Brain microvascular endothelial cell (primary cell): Measurements from ENCODE around the gene CCDC121.
"Not testable (repeated sequence)": the region's sequence is repeated elsewhere in the genome, so short reads cannot be mapped to it uniquely, and the experiment has no call there.

Experiments
- DNase-seq: peaks from one replicate; pipeline ENCODE4 v3.0.0-alpha.2; 2020
- H3K27ac ChIP-seq: fragments of 250-450 bp; sonication (Bioruptor Pico); 2 replicates; pipeline ENCODE4 v1.5.1; 2020; ENCODE audit warnings: mild to moderate bottlenecking, moderate library complexity
- H3K27me3 ChIP-seq: fragments of 250-450 bp; sonication (Bioruptor Pico); replicated peaks from 2 replicates; pipeline ENCODE4 v1.5.1; 2020; ENCODE audit warnings: mild to moderate bottlenecking
- H3K36me3 ChIP-seq: fragments of 250-450 bp; sonication (Bioruptor Pico); replicated peaks from 2 replicates; pipeline ENCODE4 v1.5.1; 2020; ENCODE audit warnings: mild to moderate bottlenecking
- H3K4me3 ChIP-seq: 2 replicates; pipeline ENCODE4 v1.5.1; 2011; ENCODE audit warnings: low read depth, mild to moderate bottlenecking, control low read depth, low read length, moderate library complexity
- in situ Hi-C: cut with HindIII; loops from 2 replicates; pipeline ENCODE4 v1.10.0; 2017; ENCODE audit warnings: low sequenced_read_pairs, low pct_ligation_motif_present
- TF ChIP-seq, protein P1 (sequence below): IDR thresholded peaks from 2 replicates; pipeline ENCODE4 v1.5.1; 2011; ENCODE audit warnings: low read depth, mild to moderate bottlenecking, moderate library complexity, low read length, control low read depth, inconsistent platforms; ENCODE audit errors: missing control alignments

The CCDC121 gene

DNA sequence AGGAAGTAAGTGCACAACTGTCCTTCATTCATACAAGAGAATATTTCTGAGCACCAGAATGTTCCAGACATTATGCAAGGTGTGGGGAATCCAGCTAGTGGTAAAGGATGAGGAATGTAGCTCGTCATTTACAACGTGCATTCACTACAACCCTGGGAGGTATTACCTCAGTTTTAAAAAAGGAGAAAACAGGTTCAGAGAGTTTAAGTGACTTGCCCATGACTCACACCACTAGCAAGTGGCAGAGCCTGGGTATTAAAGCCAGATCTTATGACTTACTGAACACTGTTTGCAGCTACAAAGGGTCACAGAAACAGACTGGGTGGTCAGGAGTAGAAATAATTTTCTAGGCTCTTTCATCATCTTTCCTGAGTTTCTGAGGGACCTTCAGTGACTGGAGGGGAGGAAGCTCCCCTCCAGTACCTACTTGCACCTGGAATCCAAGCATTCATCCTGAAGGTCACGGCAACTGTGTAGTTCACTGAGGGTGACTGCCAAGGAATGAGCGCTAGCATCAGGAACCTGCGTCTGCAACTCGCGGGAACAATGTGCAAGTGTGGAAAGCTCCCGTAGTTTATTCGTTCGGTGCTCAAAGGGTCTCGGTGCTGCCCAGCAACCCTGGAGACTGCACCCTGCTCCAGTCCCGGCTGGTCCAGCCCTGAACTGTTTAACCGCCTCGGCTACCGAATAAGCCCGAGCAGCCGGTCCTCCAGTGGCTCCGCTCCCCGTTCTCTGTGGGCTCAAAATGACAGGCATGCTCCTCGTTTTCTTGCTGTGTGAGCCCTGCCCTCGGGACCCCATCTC, 647 bp downstream of the CCDC121 start:
- Histone ChIP-seq H3K4me3 (peak overlapping the region; percentile 91), H3K27ac (peak overlapping the region; percentile 96), H3K27me3 (no peaks in the 10 kb centered on the region), H3K36me3 (peaks cover 23% of the 10 kb centered on the region)
- in situ Hi-C loops: no loop called here
- peak; percentile 93 for DNase-seq
- TF ChIP-seq, protein P1, sequence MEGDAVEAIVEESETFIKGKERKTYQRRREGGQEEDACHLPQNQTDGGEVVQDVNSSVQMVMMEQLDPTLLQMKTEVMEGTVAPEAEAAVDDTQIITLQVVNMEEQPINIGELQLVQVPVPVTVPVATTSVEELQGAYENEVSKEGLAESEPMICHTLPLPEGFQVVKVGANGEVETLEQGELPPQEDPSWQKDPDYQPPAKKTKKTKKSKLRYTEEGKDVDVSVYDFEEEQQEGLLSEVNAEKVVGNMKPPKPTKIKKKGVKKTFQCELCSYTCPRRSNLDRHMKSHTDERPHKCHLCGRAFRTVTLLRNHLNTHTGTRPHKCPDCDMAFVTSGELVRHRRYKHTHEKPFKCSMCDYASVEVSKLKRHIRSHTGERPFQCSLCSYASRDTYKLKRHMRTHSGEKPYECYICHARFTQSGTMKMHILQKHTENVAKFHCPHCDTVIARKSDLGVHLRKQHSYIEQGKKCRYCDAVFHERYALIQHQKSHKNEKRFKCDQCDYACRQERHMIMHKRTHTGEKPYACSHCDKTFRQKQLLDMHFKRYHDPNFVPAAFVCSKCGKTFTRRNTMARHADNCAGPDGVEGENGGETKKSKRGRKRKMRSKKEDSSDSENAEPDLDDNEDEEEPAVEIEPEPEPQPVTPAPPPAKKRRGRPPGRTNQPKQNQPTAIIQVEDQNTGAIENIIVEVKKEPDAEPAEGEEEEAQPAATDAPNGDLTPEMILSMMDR: no peak

DNA sequence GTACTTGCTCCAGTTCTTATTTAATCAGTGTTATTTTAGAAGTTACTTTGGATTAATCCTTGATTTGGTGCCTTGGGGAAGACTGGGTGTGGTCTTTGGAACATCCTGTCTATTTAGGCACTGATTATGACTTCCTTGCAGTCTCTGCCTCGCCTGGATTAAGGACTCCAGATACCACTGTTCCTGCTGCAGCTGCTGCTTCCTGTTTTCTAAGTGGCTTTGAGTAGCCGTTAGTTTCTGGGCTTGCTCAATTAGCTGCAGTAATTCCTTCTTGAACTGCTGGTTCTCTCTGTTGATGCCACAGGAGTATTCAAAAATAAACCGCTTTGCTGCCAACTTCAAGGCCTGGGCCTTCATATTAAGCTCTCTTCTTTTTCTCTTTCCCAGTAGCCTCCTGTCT, 1.9 kb downstream of the CCDC121 start:
- Histone ChIP-seq H3K27ac (peak overlapping the region; percentile 96), H3K36me3 (peaks cover 16% of the 10 kb centered on the region)
- in situ Hi-C loops, H3K4me3 ChIP-seq, DNase-seq, H3K27me3 ChIP-seq: not testable (repeated sequence)

DNA sequence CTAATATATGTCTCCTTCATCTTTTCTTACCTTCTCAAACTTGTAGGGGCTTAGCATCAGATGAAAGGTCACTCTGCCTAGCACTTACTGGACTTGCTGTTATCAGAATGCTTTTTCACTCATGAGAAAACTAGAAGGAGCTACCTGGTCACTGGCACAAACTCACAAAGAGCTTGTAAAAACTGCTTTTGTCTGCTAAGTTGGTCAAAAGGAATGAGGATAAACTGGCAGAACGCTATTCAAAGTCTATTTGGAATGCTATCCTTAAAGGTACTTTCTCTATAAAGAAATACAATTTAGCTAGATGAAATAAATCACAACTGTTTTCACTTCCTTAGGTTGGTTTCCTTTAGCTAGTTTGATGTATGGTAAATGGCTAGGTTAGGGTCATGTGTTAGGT, 2.5 kb downstream of the CCDC121 start:
- H3K27me3 ChIP-seq, H3K4me3 ChIP-seq, in situ Hi-C loops, H3K27ac ChIP-seq, DNase-seq: not testable (repeated sequence)
- H3K36me3 ChIP-seq: peaks cover 13% of the 10 kb centered on the region

DNA sequence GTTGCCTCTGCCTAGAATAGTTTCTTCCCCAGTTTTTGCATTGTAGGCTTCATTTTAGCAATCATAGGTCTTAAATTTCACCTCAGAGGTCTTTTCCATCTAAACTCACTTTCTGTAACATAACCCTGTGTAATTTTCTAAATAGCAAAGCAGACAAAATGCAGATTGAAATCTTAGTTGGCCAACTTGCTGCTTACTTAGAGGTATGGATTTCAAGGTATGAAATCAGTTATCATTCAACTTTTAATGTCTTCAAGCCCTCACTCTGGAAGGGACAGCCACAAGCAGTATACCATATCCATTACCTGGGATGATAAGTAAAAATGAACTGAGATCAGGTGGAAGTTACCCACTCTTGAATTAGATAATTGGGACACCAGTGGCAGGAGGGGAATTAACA, 3.9 kb downstream of the CCDC121 start:
- Histone ChIP-seq H3K36me3 (peaks cover 15% of the 10 kb centered on the region), H3K27ac (no peak overlapping the region), H3K27me3 (no peaks in the 10 kb centered on the region), H3K4me3 (no peak overlapping the region)
- TF ChIP-seq, protein P1: no peak
- DNase-seq: no peak
- in situ Hi-C loops: no loop called here

DNA sequence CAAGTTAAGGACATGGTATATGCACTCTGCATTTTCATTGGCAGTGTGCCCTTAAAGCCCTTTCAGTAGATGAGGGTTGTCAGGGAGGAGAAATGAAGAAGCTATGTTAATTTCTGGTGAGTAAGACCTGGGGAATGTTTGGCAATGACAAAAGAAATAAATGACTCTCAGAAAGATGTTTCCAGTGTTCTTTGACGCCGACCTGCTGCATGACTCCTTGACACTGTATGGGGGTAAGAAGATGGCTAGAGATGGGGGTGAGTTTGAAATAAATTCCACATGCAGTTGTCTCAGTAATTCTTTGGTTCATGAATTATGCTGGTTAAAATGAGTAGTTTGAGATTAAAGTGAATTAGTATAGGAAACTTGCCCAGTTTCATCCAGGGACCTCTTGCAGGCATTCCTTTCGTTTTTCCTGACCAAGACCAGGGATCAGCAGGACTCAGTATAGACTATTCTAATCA, 5.9 kb downstream of the CCDC121 start:
- Histone ChIP-seq H3K27ac (peak overlapping the region; percentile 35), H3K4me3 (no peak overlapping the region), H3K36me3 (peaks cover 24% of the 10 kb centered on the region), H3K27me3 (no peaks in the 10 kb centered on the region)
- peak; percentile 62 for DNase-seq
- TF ChIP-seq, protein P1: no peak
- in situ Hi-C loops: no loop called here

DNA sequence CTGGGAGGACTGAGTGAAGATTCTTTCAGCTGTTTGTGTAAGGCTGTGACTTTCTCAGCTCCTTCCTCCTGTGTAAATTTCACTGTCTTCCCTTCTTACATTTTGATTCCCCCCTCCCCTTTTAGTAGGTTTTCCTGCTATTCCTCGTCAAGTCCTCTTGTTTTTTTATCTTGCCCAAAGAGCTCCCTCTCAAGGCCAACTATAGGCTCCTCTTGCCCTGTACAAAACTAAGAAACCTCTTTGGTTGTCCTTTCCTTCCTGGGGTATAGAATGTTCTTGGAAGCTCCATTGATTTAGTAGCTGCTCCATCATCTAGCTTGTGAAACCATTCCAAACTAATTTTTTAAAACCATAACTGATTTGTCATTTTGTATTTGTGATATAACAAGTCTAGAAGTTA, 7.3 kb downstream of the CCDC121 start:
- no peak for DNase-seq
- H3K36me3 ChIP-seq: peaks cover 31% of the 10 kb centered on the region

More for the DNA sequence above, 7.3 kb downstream of the CCDC121 start:
- in situ Hi-C loops: no loop called here
- Histone ChIP-seq H3K4me3 (no peak overlapping the region), H3K27me3 (no peaks in the 10 kb centered on the region), H3K27ac (no peak overlapping the region)
- TF ChIP-seq, protein P1: peak; percentile 39
